ENCODE data around the gene ROS1.
"Not testable (repeated sequence)": the region's sequence is repeated elsewhere in the genome, so short reads cannot be mapped to it uniquely, and the experiment has no call there.

ROS1 gene

DNA sequence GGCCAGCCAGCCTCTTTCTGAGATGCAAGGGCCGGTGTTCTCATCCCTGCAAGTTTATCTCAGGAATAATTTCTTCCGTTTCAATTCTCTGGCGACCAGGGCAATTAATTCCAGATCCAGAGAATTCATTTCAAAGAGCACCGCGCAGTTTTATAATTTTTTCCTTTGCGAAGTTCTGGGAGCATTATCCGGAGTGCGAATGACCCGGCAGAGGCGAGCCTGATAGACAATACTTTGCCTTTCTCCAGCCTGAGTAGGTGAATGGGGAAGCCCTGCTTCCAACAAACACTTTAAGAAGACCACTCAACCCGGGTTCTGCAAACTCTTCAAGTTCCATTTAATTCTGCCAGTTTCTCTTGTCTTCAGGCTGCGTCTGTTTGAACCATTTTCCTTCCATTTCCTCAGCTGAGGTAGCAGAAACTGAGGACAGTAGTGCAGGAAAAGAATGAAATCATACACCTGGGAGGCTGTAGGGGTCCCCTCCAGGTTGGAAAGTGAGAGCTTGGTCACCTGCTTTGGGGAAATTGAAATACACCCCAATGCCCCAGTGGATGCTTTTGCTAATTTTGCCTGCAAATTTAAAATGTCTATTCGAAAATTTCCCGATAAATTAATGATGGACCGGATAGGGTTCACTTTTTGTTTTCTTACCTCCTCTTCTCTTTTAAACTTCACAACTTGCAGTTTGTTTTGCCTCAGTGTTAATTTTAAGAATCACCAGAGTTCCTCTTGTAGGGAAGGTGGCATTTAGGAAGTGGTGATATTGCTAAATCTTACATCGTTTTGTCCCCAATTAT is 159.3 kb downstream of the ROS1 start:
- no peak for DNase-seq (ENCODE audit: low spot score)

DNA sequence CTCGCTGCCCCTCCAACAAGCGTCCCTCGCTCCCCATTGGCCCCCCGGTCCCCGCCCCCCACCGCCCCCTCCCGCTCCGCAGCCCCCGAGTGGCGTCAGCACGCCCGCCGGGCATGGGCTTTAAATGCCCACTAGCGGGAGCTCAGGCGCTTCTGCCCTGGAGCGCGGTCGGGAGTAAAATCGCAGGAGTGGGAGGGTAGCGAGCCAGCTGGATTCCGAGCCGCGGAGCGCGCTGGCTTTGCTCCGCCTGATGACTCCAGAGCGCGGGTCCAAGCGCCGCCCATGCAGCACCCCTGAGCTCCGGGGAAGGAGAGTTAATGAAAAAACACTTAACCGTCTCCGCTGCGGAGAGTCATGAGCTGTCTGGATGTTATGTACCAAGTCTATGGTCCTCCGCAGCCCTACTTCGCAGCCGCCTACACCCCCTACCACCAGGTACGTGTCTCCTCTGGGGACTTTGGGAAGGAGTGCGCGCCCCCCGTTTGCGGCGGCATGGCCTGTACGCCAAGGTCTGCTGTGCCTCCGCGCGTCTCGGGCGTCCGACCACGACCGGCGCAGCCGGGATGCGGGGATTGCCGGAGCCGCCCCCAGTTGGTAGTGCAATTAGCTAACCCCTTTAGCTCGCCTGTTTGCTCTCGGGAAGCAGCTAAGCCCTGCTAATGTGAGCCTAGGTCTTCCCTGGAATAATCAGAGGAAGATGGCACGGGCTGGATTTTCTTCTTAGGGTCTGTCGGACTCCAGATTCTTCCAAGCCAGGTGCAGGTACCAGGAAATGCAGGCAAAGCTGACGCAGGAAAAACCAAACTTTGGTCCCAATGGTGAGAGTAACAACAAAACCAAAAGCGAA is 160.1 kb downstream of the ROS1 start, which contains the start of gene VGLL2:
TSS of gene VGLL2 (plus strand) at position 149 of the 847 bp plus-strand sequence. CDS start at position 355, 206 bp downstream.
- DNase-seq (ENCODE audit: low spot score): no peak

GRCh38 chr6:117264692-117265409 is 160.9 kb downstream of the ROS1 start:
- no peak for DNase-seq (ENCODE audit: low spot score)

DNA sequence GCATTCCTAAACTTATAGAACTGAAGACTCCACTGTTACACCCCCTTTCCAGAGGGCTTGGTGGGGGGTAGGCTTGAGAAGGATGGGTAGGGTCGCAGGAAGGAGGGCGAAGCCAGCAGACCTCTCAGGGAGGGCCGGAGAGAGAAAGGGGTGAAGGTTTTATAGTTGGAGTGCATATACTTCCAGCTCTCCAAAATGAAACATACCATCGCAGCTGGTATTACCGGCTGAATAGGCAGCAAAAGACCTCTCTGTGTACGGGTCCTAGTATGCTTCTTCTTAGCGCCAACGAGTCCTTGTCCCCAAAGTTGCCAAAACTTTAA is 161.4 kb downstream of the ROS1 start:
- DNase-seq (ENCODE audit: low spot score): no peak

GRCh38 chr6:117263353-117263927 is 162.3 kb downstream of the ROS1 start:
- no peak for DNase-seq (ENCODE audit: low spot score)

- DNase-seq (ENCODE audit: low spot score): no peak
Observed at GRCh38 chr6:117262799-117263198, 162.9 kb downstream of the ROS1 start.

DNA sequence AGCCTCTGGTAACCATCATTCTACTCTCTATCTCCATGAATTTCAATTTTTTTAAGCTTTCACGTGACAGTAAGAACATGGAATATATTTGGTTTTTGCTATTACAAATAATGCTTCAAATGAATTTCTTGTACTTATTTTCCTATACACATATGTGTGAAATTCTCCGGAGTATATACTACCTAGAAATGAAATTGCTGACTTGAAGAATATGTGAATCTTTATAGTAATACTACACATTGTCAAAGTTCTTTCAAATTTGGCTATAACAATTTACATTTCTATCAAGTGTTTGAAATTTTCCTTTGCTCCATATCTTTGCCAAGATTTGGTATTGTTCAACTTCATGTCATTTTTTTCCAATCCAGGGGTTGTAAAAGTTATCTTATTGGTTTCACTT is 172.0 kb downstream of the ROS1 start:
- DNase-seq (ENCODE audit: low spot score): no peak

GRCh38 chr6:117244979-117245378 is 180.8 kb downstream of the ROS1 start:
- not testable (repeated sequence) for DNase-seq (ENCODE audit: low spot score)

DNA sequence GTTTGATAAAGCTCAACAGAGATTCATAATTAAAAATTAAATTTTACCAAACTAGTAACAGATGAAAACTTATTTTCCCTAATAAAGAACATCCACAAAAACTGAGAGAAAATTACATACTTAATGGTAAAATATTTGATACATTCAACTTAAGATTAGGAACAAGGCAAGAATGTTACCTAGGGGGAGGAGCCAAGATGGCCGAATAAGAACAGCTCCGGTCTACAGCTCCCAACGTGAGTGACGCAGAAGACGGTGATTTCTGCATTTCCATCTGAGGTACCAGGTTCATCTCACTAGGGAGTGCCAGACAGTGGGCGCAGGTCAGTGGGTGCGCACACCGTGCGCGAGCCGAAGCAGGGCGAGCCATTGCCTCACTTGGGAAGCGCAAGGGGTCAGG is 181.2 kb downstream of the ROS1 start:
- DNase-seq (ENCODE audit: low spot score): not testable (repeated sequence)

Measured in CD4-positive, alpha-beta T cell treated with Interleukin-6 at 100 ng/mL for 8 hours (primary cell).